DOHH2 (cell line): ENCODE measurements around the gene GSC.

Experiments used
- H3F3A ChIP-seq: fragments of 200-600 bp; sonication (generic), shearing (Covaris generic); 2 replicates; pipeline ENCODE4 v1.6.0; 2016; ENCODE audit warnings: antibody characterized with exemption, mild to moderate bottlenecking; ENCODE audit not compliant: control insufficient read depth, insufficient read depth
- H3K27ac ChIP-seq: fragments of 200-600 bp; sonication (generic); 2 replicates; pipeline ENCODE4 v1.5.1; 2014; ENCODE audit warnings: low read depth, mild to moderate bottlenecking, low read length, moderate library complexity
- H3K27me3 ChIP-seq: fragments of 200-600 bp; sonication (generic); 2 replicates; pipeline ENCODE4 v1.6.1; 2014; ENCODE audit warnings: mild to moderate bottlenecking, low read length, mixed read lengths; ENCODE audit not compliant: control insufficient read depth
- H3K36me3 ChIP-seq: fragments of 200-600 bp; sonication (generic); 2 replicates; pipeline ENCODE4 v1.6.1; 2014; ENCODE audit warnings: mild to moderate bottlenecking, low read length, moderate library complexity, mixed read lengths; ENCODE audit not compliant: control insufficient read depth
- H3K4me1 ChIP-seq: fragments of 200-600 bp; sonication (generic); 2 replicates; pipeline ENCODE4 v1.6.1; 2014; ENCODE audit warnings: mild to moderate bottlenecking, low read length, mixed read lengths; ENCODE audit not compliant: control insufficient read depth
- H3K4me2 ChIP-seq: fragments of 200-600 bp; sonication (generic); 2 replicates; pipeline ENCODE4 v1.6.0; 2014; ENCODE audit warnings: mild to moderate bottlenecking, low read length, moderate library complexity
- H3K4me3 ChIP-seq: fragments of 200-600 bp; sonication (generic); 2 replicates; pipeline ENCODE4 v1.5.1; 2014; ENCODE audit warnings: mild to moderate bottlenecking, low read length, mixed read lengths
- H3K79me2 ChIP-seq: fragments of 200-600 bp; sonication (generic); 2 replicates; pipeline ENCODE4 v1.6.1; 2014; ENCODE audit warnings: mild to moderate bottlenecking, low read length, mixed read lengths; ENCODE audit not compliant: control insufficient read depth
- H3K9me2 ChIP-seq: fragments of 200-600 bp; sonication (generic); replicated peaks from 2 replicates; pipeline ENCODE4 v1.6.1; 2014; ENCODE audit warnings: mild to moderate bottlenecking, low read length, mixed read lengths; ENCODE audit not compliant: control insufficient read depth
- H3K9me3 ChIP-seq: fragments of 200-600 bp; sonication (generic); 2 replicates; pipeline ENCODE4 v1.6.1; 2014; ENCODE audit warnings: antibody characterized with exemption, low read length, mixed read lengths; ENCODE audit not compliant: control insufficient read depth, insufficient read depth
- H4K20me1 ChIP-seq: fragments of 200-600 bp; sonication (generic); 2 replicates; pipeline ENCODE4 v1.6.0; 2014; ENCODE audit warnings: low read depth, mild to moderate bottlenecking, antibody characterized with exemption, low read length, moderate library complexity; ENCODE audit not compliant: control insufficient read depth, insufficient read depth
- CTCF ChIP-seq: fragments of 200-600 bp; sonication (generic); IDR thresholded peaks from one replicate; pipeline ENCODE4 v1.5.1; 2014; ENCODE audit warnings: antibody characterized with exemption, mild to moderate bottlenecking, low read depth, low read length; ENCODE audit not compliant: poor library complexity, severe bottlenecking
- EZH2phosphoT487 ChIP-seq: fragments of 200-600 bp; sonication (generic); IDR thresholded peaks from 2 replicates; pipeline ENCODE4 v1.6.1; 2017; ENCODE audit warnings: borderline replicate concordance, mild to moderate bottlenecking, antibody characterized with exemption, low read length, moderate library complexity, mixed read lengths

GSC gene

GRCh38 chr14:94774344-94775090, 4.6 kb upstream of the GSC start:
- Histone ChIP-seq H3F3A (no peaks in the 10 kb centered on the region), H3K4me2 (no peak overlapping the region), H3K36me3 (no peaks in the 10 kb centered on the region), H3K4me1 (no peaks in the 10 kb centered on the region), H3K9me3 (no peaks in the 10 kb centered on the region), H3K79me2 (no peaks in the 10 kb centered on the region), H3K9me2 (no peaks in the 10 kb centered on the region), H3K27ac (no peak overlapping the region), H3K27me3 (peaks cover 59% of the 10 kb centered on the region), H4K20me1 (no peaks in the 10 kb centered on the region), H3K4me3 (no peak overlapping the region)
- TF ChIP-seq EZH2phosphoT487 (no peak; the same call in 1 of the 2 replicates), CTCF (no peak)

- H3K4me2 ChIP-seq = no peak overlapping the region
- H3F3A ChIP-seq = no peaks in the 10 kb centered on the region
- H3K4me1 ChIP-seq = no peaks in the 10 kb centered on the region
- peaks cover 53% of the 10 kb centered on the region for H3K27me3 ChIP-seq
- H3K79me2 ChIP-seq = no peaks in the 10 kb centered on the region
- H3K36me3 ChIP-seq = no peaks in the 10 kb centered on the region
- no peaks in the 10 kb centered on the region for H3K9me2 ChIP-seq
- no peak overlapping the region for H3K4me3 ChIP-seq
- TF ChIP-seq CTCF (no peak), EZH2phosphoT487 (no peak)
- H4K20me1 ChIP-seq = no peaks in the 10 kb centered on the region
- no peak overlapping the region for H3K27ac ChIP-seq
- H3K9me3 ChIP-seq = no peaks in the 10 kb centered on the region
These were observed 3.9 kb upstream of the GSC start for GRCh38 chr14:94773655-94774343.

GRCh38 chr14:94773061-94773648, 3.2 kb upstream of the GSC start:
- Histone ChIP-seq H3K4me2 (no peak overlapping the region), H3K9me3 (no peaks in the 10 kb centered on the region), H3K36me3 (no peaks in the 10 kb centered on the region), H3K4me1 (no peaks in the 10 kb centered on the region), H3K27me3 (peaks cover 50% of the 10 kb centered on the region), H3K4me3 (no peak overlapping the region), H3K27ac (no peak overlapping the region), H4K20me1 (no peaks in the 10 kb centered on the region), H3K79me2 (no peaks in the 10 kb centered on the region), H3F3A (no peaks in the 10 kb centered on the region), H3K9me2 (no peaks in the 10 kb centered on the region)
- TF ChIP-seq EZH2phosphoT487 (no peak), CTCF (no peak)
